ENCODE results near the gene CREBL2. TPM values are rescaled to one million over a fixed set of nuclear protein-coding genes. Genes with fewer than 3 reads are reported as not detected.

The CREBL2 gene
- total and polyA plus RNA-seq, 10 of the 15 experiments (the other 5 are each of a cell fraction or from before 2014, with no cell fraction given), result 4.6 to 19.1 (median 13.5) TPM

GRCh38 chr12:12606781-12607589 is 4.7 kb upstream of the CREBL2 start (continued):
- TF ChIP-seq PAX8 (IDR thresholded peaks at IDR 0.05) (no peak; the same call in 1 of the 2 replicates), SMAD1 (IDR thresholded peaks at IDR 0.05; ENCODE audit: low read depth, partially characterized antibody) (no peak), POLR2A (IDR thresholded peaks at IDR 0.05; ENCODE audit: low read depth, low read length) (no peak), ZSCAN29 (IDR thresholded peaks at IDR 0.05) (no peak), JUNB (IDR thresholded peaks at IDR 0.05) (peak; percentile 84), MLLT1 (IDR thresholded peaks at IDR 0.05) (no peak), TCF7 (IDR thresholded peaks at IDR 0.05; ENCODE audit: borderline replicate concordance) (no peak), EP300 (IDR thresholded peaks at IDR 0.05; ENCODE audit: borderline replicate concordance in 1 of 2, control insufficient read depth in 1 of 2, low read depth in 2 of 2, low read length in 2 of 2) (peak in 1 of 2 experiments; percentile 59; a peak in 2 of 4 replicates), BRCA1 (IDR thresholded peaks at IDR 0.05; ENCODE audit: low read depth, low read length) (no peak), PKNOX1 (IDR thresholded peaks at IDR 0.05) (peak; percentile 31; the same call in 1 of the 2 replicates), MEF2A (IDR thresholded peaks at IDR 0.05; ENCODE audit: insufficient read depth, low read depth, low read length) (no peak), HDAC2 (IDR thresholded peaks at IDR 0.05) (no peak), CBX3 (IDR thresholded peaks at IDR 0.05; ENCODE audit: borderline replicate concordance, low read depth) (no peak), NKRF (conservative IDR thresholded peaks at IDR 0.05) (no peak), ZNF217 (IDR thresholded peaks at IDR 0.05) (no peak), SMC3 (IDR thresholded peaks at IDR 0.05; ENCODE audit: borderline replicate concordance, low read length) (0 out of 2 replicates have a peak, but pooled peaks have one; percentile 8), RFX5 (IDR thresholded peaks at IDR 0.05; ENCODE audit: low read depth, low read length) (no peak), ATF7 (IDR thresholded peaks at IDR 0.05; ENCODE audit: low read depth) (peak; percentile 89)
- TF ChIP-seq, protein P1, sequence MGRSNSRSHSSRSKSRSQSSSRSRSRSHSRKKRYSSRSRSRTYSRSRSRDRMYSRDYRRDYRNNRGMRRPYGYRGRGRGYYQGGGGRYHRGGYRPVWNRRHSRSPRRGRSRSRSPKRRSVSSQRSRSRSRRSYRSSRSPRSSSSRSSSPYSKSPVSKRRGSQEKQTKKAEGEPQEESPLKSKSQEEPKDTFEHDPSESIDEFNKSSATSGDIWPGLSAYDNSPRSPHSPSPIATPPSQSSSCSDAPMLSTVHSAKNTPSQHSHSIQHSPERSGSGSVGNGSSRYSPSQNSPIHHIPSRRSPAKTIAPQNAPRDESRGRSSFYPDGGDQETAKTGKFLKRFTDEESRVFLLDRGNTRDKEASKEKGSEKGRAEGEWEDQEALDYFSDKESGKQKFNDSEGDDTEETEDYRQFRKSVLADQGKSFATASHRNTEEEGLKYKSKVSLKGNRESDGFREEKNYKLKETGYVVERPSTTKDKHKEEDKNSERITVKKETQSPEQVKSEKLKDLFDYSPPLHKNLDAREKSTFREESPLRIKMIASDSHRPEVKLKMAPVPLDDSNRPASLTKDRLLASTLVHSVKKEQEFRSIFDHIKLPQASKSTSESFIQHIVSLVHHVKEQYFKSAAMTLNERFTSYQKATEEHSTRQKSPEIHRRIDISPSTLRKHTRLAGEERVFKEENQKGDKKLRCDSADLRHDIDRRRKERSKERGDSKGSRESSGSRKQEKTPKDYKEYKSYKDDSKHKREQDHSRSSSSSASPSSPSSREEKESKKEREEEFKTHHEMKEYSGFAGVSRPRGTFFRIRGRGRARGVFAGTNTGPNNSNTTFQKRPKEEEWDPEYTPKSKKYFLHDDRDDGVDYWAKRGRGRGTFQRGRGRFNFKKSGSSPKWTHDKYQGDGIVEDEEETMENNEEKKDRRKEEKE (IDR thresholded peaks at IDR 0.05), result no peak
- TF ChIP-seq, protein P2, sequence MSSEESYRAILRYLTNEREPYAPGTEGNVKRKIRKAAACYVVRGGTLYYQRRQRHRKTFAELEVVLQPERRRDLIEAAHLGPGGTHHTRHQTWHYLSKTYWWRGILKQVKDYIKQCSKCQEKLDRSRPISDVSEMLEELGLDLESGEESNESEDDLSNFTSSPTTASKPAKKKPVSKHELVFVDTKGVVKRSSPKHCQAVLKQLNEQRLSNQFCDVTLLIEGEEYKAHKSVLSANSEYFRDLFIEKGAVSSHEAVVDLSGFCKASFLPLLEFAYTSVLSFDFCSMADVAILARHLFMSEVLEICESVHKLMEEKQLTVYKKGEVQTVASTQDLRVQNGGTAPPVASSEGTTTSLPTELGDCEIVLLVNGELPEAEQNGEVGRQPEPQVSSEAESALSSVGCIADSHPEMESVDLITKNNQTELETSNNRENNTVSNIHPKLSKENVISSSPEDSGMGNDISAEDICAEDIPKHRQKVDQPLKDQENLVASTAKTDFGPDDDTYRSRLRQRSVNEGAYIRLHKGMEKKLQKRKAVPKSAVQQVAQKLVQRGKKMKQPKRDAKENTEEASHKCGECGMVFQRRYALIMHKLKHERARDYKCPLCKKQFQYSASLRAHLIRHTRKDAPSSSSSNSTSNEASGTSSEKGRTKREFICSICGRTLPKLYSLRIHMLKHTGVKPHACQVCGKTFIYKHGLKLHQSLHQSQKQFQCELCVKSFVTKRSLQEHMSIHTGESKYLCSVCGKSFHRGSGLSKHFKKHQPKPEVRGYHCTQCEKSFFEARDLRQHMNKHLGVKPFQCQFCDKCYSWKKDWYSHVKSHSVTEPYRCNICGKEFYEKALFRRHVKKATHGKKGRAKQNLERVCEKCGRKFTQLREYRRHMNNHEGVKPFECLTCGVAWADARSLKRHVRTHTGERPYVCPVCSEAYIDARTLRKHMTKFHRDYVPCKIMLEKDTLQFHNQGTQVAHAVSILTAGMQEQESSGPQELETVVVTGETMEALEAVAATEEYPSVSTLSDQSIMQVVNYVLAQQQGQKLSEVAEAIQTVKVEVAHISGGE (CRISPR knock-in tag; IDR thresholded peaks at IDR 0.05), result no peak

Data from GM12878 (cell line).